Activated naive CD8-positive, alpha-beta T cell (primary cell): ENCODE measurements around the gene KLC3.

Experiments
- H3K27ac Mint-ChIP-seq: one replicate; pipeline ENCODE4 v1.8.0; 2021; ENCODE audit warnings: mixed read lengths
- H3K27me3 Mint-ChIP-seq: one replicate; pipeline ENCODE4 v1.8.0; 2021; ENCODE audit warnings: mixed read lengths
- H3K36me3 Mint-ChIP-seq: one replicate; pipeline ENCODE4 v1.8.0; 2021; ENCODE audit warnings: mixed read lengths
- H3K4me1 Mint-ChIP-seq: one replicate; pipeline ENCODE4 v1.8.0; 2021; ENCODE audit warnings: low read depth, mixed read lengths
- H3K4me3 Mint-ChIP-seq: one replicate; pipeline ENCODE4 v1.8.0; 2021; ENCODE audit warnings: mild to moderate bottlenecking, mixed read lengths
- H3K9me3 Mint-ChIP-seq: one replicate; pipeline ENCODE4 v1.8.0; 2021; ENCODE audit warnings: low read depth, mixed read lengths

The KLC3 gene

GRCh38 chr19:45350477-45351058 lies 10.0 kb downstream of the KLC3 start:
- no peak overlapping the region for H3K4me3 Mint-ChIP-seq
- H3K36me3 Mint-ChIP-seq = no peaks in the 10 kb centered on the region
- no peak overlapping the region for H3K27ac Mint-ChIP-seq
- H3K27me3 Mint-ChIP-seq = no peaks in the 10 kb centered on the region
- no peaks in the 10 kb centered on the region for H3K9me3 Mint-ChIP-seq
- no peaks in the 10 kb centered on the region for H3K4me1 Mint-ChIP-seq

GRCh38 chr19:45351401-45351952 lies 10.9 kb downstream of the KLC3 start:
- Mint-ChIP-seq H3K27me3 (no peaks in the 10 kb centered on the region), H3K27ac (no peak overlapping the region), H3K36me3 (no peaks in the 10 kb centered on the region), H3K4me3 (no peak overlapping the region), H3K9me3 (no peaks in the 10 kb centered on the region), H3K4me1 (no peaks in the 10 kb centered on the region)

- Mint-ChIP-seq H3K27me3 (no peaks in the 10 kb centered on the region), H3K36me3 (no peaks in the 10 kb centered on the region), H3K27ac (no peak overlapping the region), H3K9me3 (no peaks in the 10 kb centered on the region), H3K4me3 (no peak overlapping the region), H3K4me1 (no peaks in the 10 kb centered on the region)
Measured at GRCh38 chr19:45352062-45352461, 11.5 kb downstream of the KLC3 start.

DNA sequence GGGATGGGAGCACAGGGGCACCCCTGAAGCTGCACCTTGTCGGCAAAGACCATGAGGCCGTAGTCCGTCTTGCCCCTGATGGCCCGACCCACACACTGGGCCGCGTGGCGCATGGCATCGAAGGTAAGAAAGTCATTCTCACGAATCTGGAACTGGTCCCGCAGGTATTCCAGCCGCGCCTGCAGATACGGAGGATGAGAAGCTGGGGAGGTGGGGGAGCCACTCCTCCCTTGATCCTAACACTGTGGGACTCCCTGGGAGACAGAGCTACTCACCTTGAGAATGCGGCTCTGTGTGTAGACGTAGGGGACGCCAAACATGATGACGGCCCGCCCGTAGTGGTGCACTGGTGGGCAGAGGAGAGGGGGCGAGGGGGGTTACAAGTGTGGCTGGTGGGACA lies 11.9 kb downstream of the KLC3 start:
- H3K9me3 Mint-ChIP-seq = no peaks in the 10 kb centered on the region
- H3K27ac Mint-ChIP-seq = no peak overlapping the region
- no peaks in the 10 kb centered on the region for H3K27me3 Mint-ChIP-seq
- H3K4me1 Mint-ChIP-seq = no peaks in the 10 kb centered on the region
- H3K4me3 Mint-ChIP-seq = no peak overlapping the region
- no peaks in the 10 kb centered on the region for H3K36me3 Mint-ChIP-seq

DNA sequence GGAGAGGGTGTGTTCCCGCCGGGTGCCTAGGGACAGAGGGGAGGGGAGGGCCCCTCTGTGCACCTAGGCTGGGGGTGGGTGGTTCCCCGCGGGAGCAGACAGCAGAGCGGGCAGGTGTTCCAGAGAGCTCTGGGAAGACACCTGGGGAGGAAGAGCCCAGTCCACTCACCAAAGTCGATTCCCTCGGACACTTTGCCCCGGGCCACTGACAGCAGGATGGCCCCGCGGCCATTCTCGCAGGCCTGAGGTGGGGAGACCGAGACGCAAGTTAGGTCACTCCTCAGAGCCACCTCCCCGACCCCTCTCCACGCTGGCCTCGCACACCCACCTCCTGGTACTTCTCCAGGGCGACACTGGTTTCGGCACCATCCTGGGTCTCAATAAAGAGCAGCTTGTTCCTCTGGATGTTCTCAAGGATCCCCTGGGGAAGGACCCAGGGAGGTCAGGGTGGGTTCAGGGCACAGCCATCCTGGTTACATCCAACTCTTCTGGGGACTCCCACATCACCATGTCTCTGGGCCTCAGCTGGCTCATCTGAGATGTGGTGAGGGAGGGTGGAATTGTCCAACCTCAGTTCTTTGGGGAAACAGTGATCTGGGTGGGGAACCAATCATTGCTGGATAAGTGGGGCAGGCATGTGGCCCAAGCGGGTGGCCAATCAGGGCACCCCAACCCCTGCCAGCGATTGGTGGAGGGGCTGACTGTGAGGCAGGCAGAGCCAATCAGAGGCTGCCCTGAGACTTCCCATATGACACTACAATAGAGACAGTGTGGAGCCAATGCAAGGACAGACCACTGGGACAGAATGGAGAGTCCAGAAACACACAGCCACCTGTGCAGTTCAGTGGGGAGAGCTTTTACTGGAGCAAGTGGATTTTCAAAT lies 12.6 kb downstream of the KLC3 start:
- Mint-ChIP-seq H3K9me3 (no peaks in the 10 kb centered on the region), H3K27me3 (no peaks in the 10 kb centered on the region), H3K27ac (no peak overlapping the region), H3K4me3 (no peak overlapping the region), H3K36me3 (no peaks in the 10 kb centered on the region), H3K4me1 (no peaks in the 10 kb centered on the region)

GRCh38 chr19:45354241-45354842 lies 13.8 kb downstream of the KLC3 start:
- Mint-ChIP-seq H3K9me3 (no peaks in the 10 kb centered on the region), H3K27me3 (no peaks in the 10 kb centered on the region), H3K4me1 (no peaks in the 10 kb centered on the region), H3K36me3 (no peaks in the 10 kb centered on the region), H3K27ac (no peak overlapping the region), H3K4me3 (no peak overlapping the region)

DNA sequence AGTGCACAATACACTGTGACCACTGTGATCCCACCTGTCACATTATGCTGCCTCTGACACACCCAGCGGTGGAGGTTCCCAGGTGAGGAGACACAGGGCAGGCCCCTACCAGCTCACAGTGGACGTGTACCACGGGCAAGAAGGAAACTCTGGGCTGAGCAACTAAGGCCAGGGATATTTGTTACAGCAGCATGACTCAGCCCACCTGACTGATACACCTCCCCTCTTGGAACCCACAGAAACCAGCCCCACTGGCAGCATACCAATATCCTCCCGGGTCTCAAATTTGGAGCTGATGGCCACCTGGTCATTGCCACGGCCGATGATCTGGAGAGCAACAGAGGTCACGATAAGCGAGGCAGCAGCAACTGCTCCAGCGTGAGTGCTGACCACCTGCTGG lies 14.9 kb downstream of the KLC3 start:
- Mint-ChIP-seq H3K27ac (no peak overlapping the region), H3K4me1 (no peaks in the 10 kb centered on the region), H3K27me3 (no peaks in the 10 kb centered on the region), H3K4me3 (no peak overlapping the region), H3K9me3 (no peaks in the 10 kb centered on the region), H3K36me3 (no peaks in the 10 kb centered on the region)

GRCh38 chr19:45355910-45356309 lies 15.4 kb downstream of the KLC3 start:
- H3K36me3 Mint-ChIP-seq = no peaks in the 10 kb centered on the region
- no peaks in the 10 kb centered on the region for H3K4me1 Mint-ChIP-seq
- no peaks in the 10 kb centered on the region for H3K27me3 Mint-ChIP-seq

DNA sequence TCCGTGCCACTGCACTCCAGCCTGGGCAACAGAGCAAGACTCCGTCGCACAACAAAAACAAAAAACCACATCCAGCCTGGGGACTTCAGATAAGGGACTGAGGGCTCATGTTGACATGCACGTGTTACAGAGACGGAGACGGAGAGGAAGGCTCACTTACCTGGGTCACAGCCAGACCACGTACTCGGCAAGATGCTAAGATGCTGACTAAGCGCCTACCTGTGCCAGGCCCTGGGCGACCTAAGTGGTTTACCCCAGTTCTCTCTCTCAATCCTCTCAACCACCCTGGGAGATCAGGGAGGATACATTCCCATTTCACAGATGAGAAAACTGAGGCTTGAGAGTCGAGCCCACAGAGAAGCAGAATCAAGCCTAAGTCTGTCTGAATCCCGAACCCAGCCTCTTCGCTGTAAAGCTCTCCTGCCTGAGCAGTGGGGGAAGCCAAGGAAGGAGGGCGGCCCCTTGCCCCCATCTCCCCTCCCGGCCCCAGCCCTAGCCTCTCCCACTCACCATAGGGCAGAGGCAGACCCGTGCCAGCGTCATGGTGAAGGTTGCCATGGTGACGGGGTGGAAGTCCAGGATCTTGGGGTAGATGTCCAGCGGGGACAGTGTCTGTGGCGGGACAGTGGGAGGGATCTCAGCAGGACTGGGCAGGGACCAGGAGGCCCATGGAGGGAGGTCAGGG lies 16.4 kb downstream of the KLC3 start:
- Mint-ChIP-seq H3K27me3 (no peaks in the 10 kb centered on the region), H3K4me1 (no peaks in the 10 kb centered on the region), H3K27ac (no peak overlapping the region), H3K36me3 (peaks cover 4% of the 10 kb centered on the region), H3K9me3 (no peaks in the 10 kb centered on the region), H3K4me3 (no peak overlapping the region)

More at GRCh38 chr19:45355910-45356309, 15.4 kb downstream of the KLC3 start:
- no peaks in the 10 kb centered on the region for H3K9me3 Mint-ChIP-seq
- H3K27ac Mint-ChIP-seq = no peak overlapping the region
- no peak overlapping the region for H3K4me3 Mint-ChIP-seq

DNA sequence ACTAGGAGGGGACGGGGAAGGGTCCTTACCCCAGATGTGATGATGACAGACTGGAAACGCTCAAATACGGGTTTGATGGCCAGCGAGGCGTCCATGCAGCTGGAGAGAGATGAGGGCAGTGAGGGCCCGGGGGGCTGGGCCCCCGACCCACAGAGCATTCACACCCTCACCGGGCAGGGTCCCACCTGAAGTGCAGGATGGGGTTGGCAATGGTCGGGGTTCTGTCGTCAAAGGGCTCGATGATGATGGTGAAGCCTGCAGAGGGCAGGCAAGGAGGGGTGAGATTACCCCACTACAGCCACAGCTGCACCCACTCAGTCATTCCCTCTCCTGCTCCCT lies 16.9 kb downstream of the KLC3 start:
- H3K27me3 Mint-ChIP-seq = no peaks in the 10 kb centered on the region
- no peak overlapping the region for H3K27ac Mint-ChIP-seq

GRCh38 chr19:45358213-45358792 lies 17.8 kb downstream of the KLC3 start:
- Mint-ChIP-seq H3K4me3 (no peak overlapping the region), H3K9me3 (no peaks in the 10 kb centered on the region), H3K4me1 (no peaks in the 10 kb centered on the region), H3K36me3 (peaks cover 4% of the 10 kb centered on the region), H3K27ac (no peak overlapping the region), H3K27me3 (no peaks in the 10 kb centered on the region)

More for the DNA sequence above, 16.9 kb downstream of the KLC3 start:
- H3K4me3 Mint-ChIP-seq = no peak overlapping the region
- H3K9me3 Mint-ChIP-seq = no peaks in the 10 kb centered on the region
- no peaks in the 10 kb centered on the region for H3K4me1 Mint-ChIP-seq
- peaks cover 4% of the 10 kb centered on the region for H3K36me3 Mint-ChIP-seq

GRCh38 chr19:45361608-45362007 lies 21.1 kb downstream of the KLC3 start:
- Mint-ChIP-seq H3K4me1 (no peaks in the 10 kb centered on the region), H3K27me3 (no peaks in the 10 kb centered on the region), H3K27ac (no peak overlapping the region), H3K4me3 (no peak overlapping the region), H3K36me3 (peaks cover 4% of the 10 kb centered on the region), H3K9me3 (no peaks in the 10 kb centered on the region)

- no peak overlapping the region for H3K4me3 Mint-ChIP-seq
- no peak overlapping the region for H3K27ac Mint-ChIP-seq
- H3K9me3 Mint-ChIP-seq = no peaks in the 10 kb centered on the region
- no peaks in the 10 kb centered on the region for H3K4me1 Mint-ChIP-seq
- H3K36me3 Mint-ChIP-seq = peaks cover 4% of the 10 kb centered on the region
- no peaks in the 10 kb centered on the region for H3K27me3 Mint-ChIP-seq
Measured at GRCh38 chr19:45362291-45362690, 21.7 kb downstream of the KLC3 start.

DNA sequence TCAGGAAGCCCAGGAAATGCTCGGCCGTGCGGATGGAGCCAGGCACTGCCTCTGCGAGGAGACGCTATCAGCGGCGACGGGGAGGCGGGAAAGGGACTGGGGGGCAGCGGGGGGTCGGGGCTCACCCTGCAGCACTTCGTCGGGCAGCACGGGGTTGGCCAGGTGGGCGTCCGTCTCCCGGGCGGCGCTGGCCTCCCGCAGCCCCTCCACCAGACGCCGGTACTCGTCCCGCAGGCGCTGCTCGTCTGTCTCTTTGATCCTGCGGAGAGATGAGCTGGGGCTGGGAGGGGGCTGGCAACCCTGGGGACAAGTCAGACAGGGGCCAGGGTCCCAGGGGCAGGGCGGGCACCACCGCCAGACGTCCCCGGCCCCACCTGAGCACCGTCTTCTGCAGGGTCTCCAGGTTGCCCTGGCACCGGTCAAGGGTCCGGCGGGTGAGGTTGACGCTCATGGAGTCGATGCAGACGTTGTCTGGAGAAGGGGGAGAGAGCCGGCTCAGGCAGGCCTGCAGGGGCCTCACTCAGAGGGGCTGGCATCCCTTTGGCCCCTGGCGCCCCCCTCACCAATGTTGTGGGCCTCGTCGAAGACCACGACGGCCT lies 23.4 kb downstream of the KLC3 start:
- no peak overlapping the region for H3K27ac Mint-ChIP-seq
- no peaks in the 10 kb centered on the region for H3K9me3 Mint-ChIP-seq
- H3K27me3 Mint-ChIP-seq = no peaks in the 10 kb centered on the region
- H3K4me1 Mint-ChIP-seq = peaks cover 9% of the 10 kb centered on the region
- H3K36me3 Mint-ChIP-seq = peaks cover 4% of the 10 kb centered on the region
- no peak overlapping the region for H3K4me3 Mint-ChIP-seq
